ENCODE measurements around the gene STMP1.

- TF ChIP-seq CTCF (IDR thresholded peaks at IDR 0.05) (no peak), POLR2A (IDR thresholded peaks at IDR 0.05) (no peak)
Observed at GRCh38 chr7:135719688-135720087, 57.4 kb downstream of the STMP1 start.

All from adrenal gland (tissue), 5 donors.